GM19452 (cell line): ENCODE data around the gene ZNF185.
A peak's percentile ranks its signal among the peaks of the same experiment; 100 is the strongest.

Experiments
- ATAC-seq: cut with Tn5 transposase; IDR thresholded peaks from one replicate; pipeline ENCODE4 v1.9.1; 2021; ENCODE audit not compliant: unreplicated experiment

The ZNF185 gene

DNA sequence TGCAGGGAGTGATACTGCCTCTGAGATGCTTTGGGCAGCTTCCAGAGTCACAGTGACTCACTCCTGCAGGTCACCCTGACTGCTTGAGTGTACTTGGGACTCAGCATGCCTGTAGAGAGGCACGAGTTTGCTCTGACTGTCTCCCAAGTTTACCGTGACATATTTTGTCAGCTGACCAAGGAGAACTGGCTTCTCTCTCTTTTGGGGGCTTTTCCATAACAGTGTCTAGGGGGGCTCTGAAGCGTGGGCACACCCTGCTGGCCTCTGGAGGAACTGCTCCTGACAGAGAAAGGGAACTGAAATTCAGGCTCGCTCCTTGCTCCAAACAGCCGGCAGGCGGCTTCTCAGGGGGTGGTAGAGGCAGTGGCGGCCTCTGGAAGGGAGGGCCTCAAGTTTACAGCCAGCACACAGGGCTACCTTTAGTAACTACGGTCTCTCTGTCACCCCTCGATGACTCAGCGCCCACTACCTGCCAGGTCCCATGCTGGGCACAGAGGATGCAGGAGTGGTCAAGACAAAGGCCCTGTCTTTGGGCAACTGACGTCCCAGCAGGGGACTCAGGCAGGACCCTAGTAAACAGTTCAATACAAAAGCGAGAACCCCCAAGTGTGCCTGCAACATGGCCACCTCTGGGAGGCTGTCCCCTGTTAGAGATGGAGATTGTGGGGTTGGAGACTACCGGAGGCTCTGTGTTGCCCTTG is 17.8 kb downstream of the ZNF185 start:
- peak; percentile 81 for ATAC-seq

DNA sequence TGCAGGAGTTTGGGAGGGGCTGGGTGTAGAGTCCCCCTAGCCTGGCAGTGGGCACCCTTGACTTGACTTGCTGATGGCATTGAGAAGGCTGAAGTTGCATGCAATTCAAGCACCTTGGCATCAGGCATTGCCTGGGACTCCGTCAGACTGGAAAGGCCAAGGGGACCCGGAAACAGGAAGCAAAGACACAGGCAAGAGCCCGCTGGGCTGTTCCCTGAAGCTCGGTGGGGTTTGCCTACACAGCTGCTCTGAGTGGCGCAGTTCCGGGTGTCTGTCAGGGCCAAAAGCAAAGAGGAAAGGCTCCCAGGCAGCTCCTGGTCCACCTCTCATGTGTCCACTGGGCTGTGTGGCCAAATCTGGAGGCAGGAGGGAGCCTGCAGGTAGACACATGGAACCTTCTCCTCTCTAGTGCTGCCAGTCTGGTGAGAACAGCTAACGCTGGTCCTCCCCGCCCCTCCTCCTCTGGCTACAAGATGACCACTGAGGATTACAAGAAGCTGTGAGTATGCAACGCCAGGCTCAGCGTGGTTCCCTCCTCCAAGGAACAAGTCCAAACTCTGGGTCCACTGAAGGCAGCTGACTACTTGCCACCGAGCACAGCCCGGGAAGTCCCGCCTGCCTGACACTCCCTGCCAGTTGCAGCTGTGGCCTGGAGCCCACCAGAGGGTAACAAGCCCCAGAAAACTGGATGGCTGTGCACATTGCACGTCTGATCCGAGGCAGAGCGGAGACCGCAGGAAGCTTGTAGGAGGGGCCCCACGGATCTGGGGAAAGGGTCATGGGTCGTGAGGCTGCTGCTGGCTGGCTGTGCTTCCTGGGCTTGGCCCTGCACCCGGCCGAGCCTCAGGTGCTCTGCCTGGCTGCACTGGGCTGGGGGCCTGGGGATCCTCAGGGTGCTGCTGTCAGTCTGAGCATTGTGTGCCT is 20.1 kb downstream of the ZNF185 start:
- ATAC-seq, result no peak

DNA sequence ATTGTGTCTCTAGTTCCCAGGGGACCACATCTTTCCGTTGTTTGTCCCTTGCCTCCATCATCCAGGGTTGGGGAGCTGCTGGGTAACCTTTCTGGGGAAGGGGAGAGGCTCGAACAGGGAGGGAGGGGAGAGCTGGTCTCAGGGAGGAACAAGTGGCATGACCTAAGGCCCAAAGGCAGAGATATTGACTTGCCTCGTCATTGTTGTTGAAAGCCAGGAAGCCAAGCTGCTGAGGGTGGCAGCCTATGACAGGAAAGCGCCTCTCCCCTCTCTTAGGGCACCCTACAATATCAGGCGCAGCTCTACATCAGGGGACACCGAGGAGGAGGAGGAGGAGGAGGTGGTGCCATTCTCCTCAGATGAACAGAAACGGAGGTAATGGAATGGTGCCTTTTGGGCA is 20.8 kb downstream of the ZNF185 start:
- no peak for ATAC-seq

DNA sequence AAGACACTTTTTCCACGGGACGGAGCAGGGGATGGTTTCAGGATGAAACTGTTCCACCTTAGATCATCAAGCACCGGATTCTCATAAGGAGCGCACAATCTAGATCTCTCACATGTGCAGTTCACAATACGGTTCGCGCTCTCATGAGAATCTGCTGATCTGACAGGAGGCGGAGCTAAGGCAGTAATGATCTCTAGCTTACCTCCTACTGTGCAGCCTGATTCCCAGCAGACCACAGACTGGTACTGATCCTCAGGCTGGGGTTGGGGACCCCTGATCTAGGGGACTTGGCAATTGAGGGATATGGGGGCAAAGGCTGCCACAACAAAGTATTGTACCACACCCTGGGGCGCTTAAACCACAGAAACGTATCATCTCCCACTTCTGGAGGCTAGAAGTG is 25.7 kb downstream of the ZNF185 start:
- no peak for ATAC-seq

DNA sequence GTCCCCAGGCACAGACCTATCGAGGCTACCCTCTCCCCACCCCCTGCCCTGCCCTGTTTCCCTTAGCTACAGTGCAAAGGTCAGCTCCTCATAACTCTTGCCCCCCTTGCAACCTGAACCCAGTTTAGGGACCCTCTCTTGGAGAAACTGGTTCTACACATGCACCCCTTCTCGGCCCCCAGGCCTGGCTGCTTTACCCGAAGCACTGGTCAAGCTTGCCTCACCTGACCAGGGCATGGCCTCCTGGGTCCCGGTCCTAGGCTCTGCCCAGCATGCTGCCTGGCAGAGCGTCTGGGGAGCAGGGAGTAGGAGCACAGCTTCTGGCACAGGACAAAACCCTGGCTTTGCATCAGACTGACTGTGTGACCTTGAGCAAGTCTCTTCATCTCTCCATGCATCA is 28.0 kb downstream of the ZNF185 start:
- ATAC-seq, result no peak

DNA sequence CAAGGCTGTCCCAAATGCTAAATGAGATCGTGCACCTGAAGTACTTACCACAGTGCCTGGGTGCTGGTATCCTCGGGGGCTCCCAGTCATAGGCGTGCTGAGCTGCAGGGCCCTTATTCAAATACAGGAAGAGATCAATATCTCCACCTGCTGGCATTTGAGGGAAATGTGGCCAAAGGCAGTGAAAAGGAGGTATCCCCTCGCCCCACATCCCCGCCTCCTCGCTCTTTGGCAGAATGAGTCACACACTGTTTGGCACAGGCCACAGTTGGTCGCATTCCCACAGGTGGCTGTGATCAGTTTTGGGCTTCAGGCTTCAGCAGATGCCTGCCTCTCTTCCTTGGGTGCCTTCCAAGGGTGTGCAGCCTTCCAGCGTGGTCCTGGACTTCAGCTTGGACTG is 28.4 kb downstream of the ZNF185 start:
- ATAC-seq, result peak; percentile 71

DNA sequence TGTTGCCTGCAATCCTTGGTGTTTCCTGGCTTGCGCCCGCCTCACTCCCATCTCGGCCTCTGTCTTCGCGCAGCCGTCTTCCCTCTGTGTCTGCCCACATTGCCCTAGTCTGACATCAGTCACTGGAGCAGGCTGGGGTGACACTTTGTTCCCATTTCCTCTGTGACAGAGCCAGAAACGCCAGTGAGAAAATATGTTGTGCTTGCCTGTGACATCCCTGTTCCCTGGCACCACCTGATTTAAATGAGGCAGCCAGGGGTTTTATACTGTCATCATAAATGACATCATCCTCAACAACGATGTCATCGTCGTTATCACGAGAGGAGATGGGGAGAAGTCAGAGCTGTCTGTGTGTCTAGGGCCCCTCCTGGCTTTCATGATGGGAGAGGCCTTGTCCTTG is 29.1 kb downstream of the ZNF185 start:
- no peak for ATAC-seq

DNA sequence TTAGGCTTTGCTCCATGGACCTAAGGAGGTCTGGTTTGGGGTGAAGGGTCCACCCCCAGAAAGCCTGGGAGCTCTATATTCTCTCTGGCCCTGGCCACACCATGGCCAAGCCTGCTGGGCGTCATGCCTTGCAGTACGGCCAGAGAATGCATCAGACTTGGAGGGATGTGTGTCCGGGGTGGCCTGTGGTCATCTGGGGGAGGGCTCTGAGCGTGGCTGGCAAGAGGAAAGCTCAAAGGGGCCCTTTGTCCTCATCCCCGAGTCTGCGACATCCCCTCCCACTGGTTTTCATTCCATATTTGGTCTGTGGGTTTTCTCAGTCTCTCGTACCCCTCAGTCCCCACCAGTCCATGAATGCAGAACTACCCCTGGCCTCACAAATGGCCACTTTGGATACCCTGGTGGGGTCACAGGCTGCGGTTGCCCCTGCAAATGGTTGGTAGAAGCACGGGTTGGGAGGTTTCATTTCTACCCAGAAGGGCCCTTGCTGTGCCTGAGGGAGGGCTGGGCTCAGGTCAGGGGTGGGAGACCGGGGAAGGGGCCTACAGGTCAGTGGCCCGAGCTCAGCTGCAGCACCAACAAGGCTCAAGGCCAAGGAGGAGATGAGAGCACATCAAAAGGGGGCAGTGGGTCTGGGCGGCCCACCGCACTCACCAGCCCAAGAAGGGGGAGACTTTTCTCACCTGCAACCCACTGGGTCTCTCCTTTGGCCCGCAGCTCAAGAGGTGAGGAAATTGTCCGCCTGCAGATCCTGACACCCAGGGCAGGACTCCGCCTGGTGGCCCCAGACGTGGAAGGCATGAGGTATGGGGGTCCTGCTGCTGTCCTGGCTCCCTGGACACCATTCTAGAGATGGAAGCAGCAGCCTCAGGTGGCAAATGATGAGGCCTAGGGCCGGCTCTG is 30.2 kb downstream of the ZNF185 start:
- no peak for ATAC-seq

DNA sequence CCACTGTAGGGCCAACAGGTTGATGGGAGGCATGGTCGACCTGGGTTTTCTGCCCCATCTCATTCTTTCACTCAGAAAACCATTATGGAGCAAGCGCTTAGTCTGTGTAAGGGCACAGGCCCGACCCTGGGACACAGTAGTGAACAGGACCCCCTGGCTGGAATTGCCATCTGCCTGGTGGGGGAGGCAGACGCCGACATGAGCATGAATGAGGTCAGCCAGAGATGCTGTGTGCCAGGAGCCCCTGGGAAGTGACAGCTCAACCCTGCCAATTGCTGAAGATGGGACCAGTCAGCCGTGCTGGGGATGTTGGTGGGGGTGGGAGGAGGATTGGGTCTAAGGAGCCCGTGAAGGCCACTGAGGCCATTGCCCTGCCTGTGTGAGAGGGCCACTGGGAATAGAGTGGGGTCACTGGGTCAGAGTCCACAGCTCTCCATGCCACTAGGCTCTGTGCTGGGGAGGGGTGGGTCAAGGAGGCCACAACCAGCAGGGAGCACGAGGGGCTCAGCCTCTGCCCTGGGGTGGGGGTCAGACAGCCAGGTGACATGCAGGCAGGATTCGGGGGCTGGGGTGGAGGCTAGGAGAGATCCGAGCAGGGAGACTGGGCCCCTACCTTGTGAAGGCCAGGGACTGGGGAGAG is 31.0 kb downstream of the ZNF185 start:
- ATAC-seq, result no peak

DNA sequence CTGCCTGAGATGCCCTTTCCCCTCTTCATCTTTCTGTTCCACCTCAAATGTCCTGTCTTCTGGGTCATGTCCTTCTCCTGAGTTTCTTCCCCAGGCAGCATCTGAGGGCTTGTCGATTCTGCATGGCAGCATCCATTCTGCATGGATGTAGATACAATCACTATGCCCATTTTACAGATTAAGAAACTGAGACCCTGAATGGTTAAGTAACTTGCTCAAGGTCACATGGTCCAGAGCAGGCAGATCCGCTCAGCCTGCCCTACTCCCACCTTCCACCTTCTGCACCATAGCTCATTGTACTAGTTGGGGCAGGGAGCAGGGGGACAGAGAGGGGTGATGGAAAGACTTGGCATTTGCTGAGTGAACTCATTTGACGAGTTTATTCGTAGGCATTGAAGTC is 32.0 kb downstream of the ZNF185 start:
- no peak for ATAC-seq

DNA sequence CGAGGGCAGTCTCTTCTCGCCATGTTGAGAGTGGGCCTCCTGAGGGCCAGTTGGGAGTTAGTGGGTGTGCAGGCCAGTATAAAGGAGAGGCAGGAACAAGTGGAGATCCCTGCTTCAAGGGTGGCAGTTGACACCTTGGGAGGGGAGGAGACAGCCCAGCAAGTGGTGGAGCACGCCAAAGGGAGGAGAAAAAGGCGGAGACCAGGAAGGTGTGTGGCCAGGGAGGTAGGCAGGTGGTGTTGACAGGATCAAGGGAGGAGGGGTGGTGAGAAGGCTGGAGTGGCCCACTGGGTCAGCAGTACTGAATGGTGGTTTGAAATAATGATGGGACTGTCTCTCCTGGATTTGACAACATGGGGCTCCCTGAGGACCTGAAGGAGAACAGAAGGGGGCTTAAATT is 32.6 kb downstream of the ZNF185 start:
- ATAC-seq, result no peak

DNA sequence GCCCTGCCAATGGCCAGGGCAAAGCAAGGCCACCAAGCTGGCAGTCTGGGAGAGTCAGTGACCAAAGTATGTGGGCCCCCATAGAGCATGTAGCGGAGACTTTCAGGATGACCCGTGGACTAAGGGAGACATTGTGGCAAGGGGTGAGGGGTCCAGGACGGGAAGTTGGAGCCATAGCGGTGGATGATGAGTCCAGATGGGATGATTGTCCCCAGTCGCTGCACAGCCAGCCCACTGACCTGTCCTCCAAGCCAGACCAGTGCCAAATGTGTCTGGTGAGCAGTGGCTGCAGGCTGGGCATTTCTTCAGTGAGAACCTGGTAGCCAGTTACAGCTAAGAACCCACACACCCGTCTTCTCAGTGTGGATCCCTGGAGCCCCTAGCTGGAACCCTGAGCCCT is 34.3 kb downstream of the ZNF185 start:
- no peak for ATAC-seq

DNA sequence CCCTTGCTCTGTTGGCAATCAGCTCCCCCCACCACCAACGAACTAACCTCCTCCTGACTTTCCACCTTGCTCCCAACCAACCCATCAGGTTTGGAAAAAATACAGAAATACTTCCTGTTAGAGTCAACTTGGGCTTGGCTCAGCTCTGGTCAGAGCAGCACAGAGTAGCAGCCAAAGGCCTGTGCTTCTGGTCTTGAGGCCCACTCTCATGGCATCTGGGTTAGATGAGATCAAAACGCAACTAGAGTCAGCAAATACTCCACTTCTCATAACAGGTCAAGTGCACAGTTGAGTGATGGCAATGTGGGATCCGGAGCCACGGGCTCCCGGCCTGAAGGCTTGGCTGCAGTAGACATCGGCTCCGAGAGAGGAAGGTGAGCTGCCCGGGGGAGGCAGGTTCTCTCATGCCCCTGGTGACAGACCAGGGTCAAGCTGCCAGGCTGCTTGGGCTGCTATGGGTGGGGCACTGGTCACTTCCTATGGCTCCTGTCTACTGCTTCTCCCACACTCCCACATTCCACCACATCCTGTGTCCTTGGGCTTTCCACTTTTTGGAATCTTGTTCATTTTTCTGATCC is 34.8 kb downstream of the ZNF185 start:
- no peak for ATAC-seq

DNA sequence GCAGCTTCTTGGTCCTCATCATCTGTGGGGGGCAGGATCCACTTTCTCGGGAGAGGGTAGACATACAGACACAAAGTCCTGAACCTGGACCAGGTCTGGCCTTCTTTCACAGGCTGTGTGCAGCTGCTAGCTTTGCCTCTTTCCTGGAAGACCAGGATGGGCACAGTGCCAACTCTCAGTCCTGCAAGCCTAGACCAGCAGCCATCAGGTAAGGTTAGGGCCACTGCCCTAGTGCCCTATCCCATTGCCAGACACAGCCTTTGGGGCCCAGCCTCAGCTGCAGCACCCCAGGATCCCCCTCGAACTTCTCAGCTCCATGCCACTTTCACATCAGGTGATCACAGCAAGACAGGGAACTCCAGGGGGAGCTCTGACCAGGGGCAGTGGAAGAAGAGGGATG is 38.4 kb downstream of the ZNF185 start:
- no peak for ATAC-seq

DNA sequence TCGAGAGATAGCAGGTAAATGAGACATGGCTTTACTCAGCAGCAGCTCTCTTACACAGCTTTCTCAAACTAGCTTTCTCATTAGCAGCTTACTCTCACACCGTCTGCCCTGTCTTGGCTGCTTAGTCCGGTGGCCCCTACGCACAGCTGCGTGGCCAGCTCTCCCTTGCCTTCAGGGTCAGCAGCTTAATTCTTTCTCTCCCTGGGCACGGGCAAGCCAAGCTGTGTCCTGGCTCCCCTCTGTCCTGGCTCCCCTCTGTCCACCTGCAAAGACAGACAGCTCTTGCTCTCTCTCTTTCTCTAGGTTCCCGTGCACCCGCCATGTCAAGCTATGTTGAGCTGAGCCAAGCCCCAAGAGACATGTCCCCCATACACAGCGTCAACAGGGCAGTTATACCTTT is 39.4 kb downstream of the ZNF185 start:
- ATAC-seq, result no peak

DNA sequence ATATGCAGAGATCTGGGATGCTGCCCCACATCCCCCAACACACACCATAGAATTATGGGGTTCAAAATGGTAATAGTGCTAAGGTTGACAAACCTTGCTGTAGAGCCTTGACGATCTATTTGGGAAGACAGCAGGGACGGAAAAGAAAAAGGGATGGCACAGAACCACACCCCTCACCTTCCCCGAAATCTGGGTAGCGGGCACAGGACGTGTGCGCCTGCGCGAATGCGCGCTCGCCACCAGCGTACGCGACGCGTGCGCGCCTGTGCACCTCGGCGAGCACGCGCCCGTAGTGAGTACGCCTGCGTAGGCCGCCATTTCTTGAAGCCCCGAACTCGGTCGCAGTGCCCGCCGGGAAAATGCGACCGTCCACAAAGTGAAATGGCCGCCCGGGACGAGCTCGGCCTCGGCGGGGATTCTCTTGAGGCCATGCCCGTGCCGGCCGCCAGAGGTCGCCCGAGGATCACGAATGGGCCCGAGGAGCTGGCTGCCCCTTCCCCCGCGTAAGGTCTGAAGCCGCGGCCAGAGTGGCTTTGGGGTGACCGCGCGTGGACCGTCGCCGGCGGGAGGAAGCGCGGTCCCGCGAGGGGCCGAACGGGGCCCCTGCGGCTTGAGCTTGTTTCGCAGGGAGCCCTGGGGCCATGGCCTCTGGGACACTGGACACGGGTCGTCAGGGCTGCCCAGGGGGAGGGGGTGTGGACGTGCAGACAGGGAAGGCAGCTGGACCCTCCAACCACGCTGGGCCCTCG is 43.6 kb downstream of the ZNF185 start:
- peak; percentile 98 for ATAC-seq

DNA sequence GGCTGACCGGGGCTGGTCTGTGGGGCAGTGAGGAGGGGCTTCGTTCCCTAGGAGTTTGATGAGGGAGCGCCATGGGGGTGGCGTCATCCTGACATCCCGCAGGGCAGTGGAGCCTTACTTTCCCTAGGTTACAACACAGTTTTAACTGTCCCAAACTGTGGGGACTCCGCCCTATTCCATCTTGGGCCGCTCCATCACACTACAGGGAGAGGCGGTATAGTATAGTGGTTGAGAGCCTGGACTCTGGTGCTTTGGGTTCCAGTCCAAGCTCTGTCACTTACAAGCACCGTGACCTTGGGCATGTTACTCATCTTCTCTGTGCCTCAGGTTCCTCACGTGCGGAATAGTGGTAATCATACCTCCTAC is 44.2 kb downstream of the ZNF185 start:
- ATAC-seq, result no peak

DNA sequence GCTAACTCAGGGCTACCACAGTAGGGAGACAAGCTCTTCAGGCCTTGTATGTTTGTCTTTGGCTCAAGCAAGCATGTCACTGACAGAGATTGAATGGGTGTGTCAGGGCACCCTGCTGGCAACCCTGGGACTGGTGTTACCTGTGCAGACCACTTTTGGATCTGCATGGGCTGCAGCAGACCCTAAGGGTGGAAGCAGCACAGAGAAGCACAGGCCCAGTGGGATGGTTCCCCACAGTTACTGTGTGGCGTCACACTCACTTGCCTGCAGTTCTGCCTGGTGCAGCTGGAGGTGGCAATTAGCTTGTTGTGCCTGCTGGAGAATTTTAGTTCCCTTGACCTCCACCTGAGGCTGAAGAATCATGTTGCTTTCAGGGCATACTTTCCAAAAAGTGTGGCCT is 46.0 kb downstream of the ZNF185 start:
- no peak for ATAC-seq

DNA sequence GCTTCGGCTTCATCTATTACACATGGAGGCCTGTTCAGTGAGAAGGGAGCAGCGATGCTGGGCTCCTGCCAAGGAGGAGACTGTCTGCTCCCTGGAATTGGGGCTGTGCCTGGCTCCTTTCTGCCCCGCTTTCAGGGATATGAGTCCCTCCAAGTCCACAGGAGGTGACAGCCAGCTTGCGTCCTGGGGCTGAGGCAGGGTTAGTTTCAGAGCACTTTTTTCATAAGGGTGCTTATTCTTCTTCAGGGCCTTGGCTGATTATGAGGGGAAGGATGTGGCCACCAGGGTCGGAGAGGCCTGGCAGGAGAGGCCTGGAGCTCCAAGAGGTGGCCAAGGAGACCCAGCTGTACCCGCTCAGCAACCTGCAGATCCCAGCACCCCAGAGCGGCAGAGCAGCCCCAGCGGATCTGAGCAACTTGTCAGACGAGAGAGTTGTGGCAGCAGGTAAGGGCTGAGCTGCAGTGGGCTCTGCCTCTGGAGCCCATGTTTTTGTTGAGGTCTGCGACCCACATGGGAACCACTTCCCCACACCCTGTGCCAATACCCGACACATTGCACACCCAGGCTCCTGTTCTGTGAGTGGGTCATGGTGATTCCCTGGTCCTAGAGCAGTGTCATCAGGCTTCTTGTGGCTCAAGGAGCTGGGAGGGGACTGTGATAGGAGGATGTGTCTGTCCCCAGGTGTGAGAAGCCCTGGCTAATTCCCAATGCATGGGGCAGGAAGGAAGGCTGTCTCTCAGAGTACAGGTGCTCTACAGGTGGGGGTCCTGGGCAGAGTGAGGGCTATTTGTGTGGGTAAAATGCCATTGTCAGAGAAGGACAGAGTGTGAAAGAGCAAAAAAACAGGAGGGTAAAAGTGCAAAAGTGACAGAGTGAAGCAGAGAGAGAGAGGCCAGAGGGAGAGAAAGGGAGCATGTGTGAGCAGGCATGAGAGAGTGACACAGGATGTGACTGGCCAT is 47.4 kb downstream of the ZNF185 start:
- ATAC-seq, result no peak
